ENCODE results near the gene SYNE1. TPM values are rescaled to one million over a fixed set of nuclear protein-coding genes. Genes with fewer than 3 reads are reported as not detected.

The SYNE1 gene
- total RNA-seq, 1 experiment from 2014 or later: 23.0 TPM

DNA sequence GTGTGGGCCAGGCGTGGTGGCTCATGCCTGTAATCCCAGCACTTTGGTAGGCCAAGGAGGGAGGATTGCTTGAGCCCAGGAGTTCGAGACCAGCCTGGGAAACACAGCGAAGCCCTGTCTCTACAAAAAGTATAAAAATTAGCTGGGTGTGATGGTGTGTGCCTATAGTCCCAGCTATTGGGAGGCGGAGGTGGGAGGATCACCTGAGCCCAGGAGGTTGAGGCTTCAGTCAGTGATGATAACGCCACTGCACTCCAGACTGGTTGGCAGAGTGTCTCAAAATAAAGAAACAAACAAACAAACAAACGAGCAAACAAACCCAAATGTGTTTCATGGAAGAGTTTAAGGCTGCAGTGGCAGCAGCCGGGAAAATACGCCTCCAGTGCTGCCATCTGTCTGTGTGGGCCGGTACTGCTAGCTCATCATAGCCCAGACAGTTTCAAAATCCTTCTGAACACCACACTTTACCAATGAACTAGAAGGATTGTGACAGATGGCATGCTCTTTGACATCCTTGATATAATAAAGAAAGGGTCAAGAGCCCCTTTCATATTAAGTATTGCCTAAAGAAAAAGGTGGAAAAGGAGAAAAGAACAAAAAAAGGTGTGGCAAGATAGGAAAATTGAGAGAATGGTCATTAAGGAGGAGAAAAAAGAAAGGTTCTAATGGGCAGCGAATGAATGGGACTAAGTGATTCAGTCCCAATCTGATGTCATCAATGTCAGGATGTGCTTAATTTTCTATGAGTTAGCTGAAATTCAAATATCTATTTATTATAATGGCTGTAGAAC lies 298.6 kb downstream of the SYNE1 start:
- DNase-seq: peak in 1 of 2 experiments; percentile 59

GRCh38 chr6:152334555-152334954 lies 302.6 kb downstream of the SYNE1 start:
- ChIA-PET POLR2A (no interaction called here), CTCF (no interaction called here)
- H3K36me3 ChIP-seq (ENCODE audit: control insufficient read depth, insufficient read depth, low read length): no peaks in the 10 kb centered on the region
- DNase-seq: no peak
- H3K4me1 Mint-ChIP-seq (ENCODE audit: low read depth, unreplicated experiment): peaks cover 24% of the 10 kb centered on the region
- H3K9me3 ChIP-seq: no peaks in the 10 kb centered on the region
- H3K27ac Mint-ChIP-seq (ENCODE audit: unreplicated experiment): no peak overlapping the region
- H3K36me3 Mint-ChIP-seq (ENCODE audit: insufficient read depth, unreplicated experiment): no peaks in the 10 kb centered on the region
- H3K4me3 Mint-ChIP-seq (ENCODE audit: unreplicated experiment): no peak overlapping the region
- no peaks in the 10 kb centered on the region for H3K27me3 Mint-ChIP-seq (ENCODE audit: insufficient read depth, unreplicated experiment)
- H3K4me1 ChIP-seq: peaks cover 22% of the 10 kb centered on the region
- H3K4me3 ChIP-seq (ENCODE audit: low read depth, low read length): no peak overlapping the region
- H3K27me3 ChIP-seq (replicated peaks; ENCODE audit: control insufficient read depth, insufficient read depth, low read length): no peaks in the 10 kb centered on the region
- no TSS peak for BruUV-seq (replicated peaks)
- H3K9me3 Mint-ChIP-seq (ENCODE audit: unreplicated experiment): peaks cover 7% of the 10 kb centered on the region
- intact Hi-C loops (cut with micrococcal nuclease; ENCODE audit: unreplicated experiment): loop anchor here (1.0 kb wide), 1 partner anchor 20 kb away; no protein-coding TSS in a partner anchor
- TF ChIP-seq CTCF (IDR thresholded peaks at IDR 0.05; ENCODE audit: insufficient read depth in 1 of 2, low read depth in 1 of 2, low read length in 1 of 2, severe bottlenecking in 1 of 2, unreplicated experiment in 1 of 2): no peak

More for the DNA sequence above, 298.6 kb downstream of the SYNE1 start:
- H3K4me1 ChIP-seq: peaks cover 22% of the 10 kb centered on the region
- no peaks in the 10 kb centered on the region for H3K9me3 ChIP-seq
- H3K27ac Mint-ChIP-seq (ENCODE audit: unreplicated experiment): no peak overlapping the region
- no peak overlapping the region for H3K4me3 ChIP-seq (ENCODE audit: low read depth, low read length)
- no peaks in the 10 kb centered on the region for H3K9me3 Mint-ChIP-seq (ENCODE audit: unreplicated experiment)
- no peaks in the 10 kb centered on the region for H3K36me3 ChIP-seq (ENCODE audit: control insufficient read depth, insufficient read depth, low read length)
- H3K27me3 Mint-ChIP-seq (ENCODE audit: insufficient read depth, unreplicated experiment): no peaks in the 10 kb centered on the region
- H3K27me3 ChIP-seq (replicated peaks; ENCODE audit: control insufficient read depth, insufficient read depth, low read length): no peaks in the 10 kb centered on the region
- H3K4me3 Mint-ChIP-seq (ENCODE audit: unreplicated experiment): no peak overlapping the region
- TF ChIP-seq CTCF (IDR thresholded peaks at IDR 0.05; ENCODE audit: insufficient read depth in 1 of 2, low read depth in 1 of 2, low read length in 1 of 2, severe bottlenecking in 1 of 2, unreplicated experiment in 1 of 2): peak; percentile 75 to 77
- no TSS peak for BruUV-seq (replicated peaks)
- ChIA-PET CTCF (interaction anchor here (0.5 to 1.6 kb wide), 11 partner anchors 9 to 201 kb away, joined by 3 to 24 read pairs (median 3); no protein-coding TSS in a partner anchor), POLR2A (interaction anchor here (1.4 kb wide), 1 partner anchor 37 kb away, joined by 7 read pairs; no protein-coding TSS in a partner anchor)
- H3K36me3 Mint-ChIP-seq (ENCODE audit: insufficient read depth, unreplicated experiment): no peaks in the 10 kb centered on the region
- H3K4me1 Mint-ChIP-seq (ENCODE audit: low read depth, unreplicated experiment): peaks cover 24% of the 10 kb centered on the region
- intact Hi-C loops (cut with micrococcal nuclease; ENCODE audit: unreplicated experiment): loop anchor here (1.0 kb wide), 2 partner anchors 24 to 36 kb away; no protein-coding TSS in a partner anchor

DNA sequence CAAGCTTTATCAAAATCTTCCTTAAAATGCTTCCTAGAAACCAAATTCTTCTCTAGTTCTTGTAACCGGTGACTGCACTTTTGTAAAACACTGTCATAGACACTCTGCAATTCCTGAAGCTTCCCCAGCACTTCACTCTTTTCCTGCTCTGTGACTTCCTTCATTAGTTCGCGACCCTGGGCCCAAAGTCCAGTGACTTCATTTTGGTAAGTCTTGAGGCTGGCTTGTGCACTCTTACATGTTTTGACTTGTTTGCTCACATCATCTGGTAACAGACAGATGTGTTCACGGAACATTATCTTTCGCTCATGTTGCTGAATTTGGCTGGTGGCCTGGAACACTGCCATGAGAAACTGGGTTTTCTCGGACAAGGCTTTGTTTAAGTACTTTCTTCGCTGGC lies 306.2 kb downstream of the SYNE1 start:
- Mint-ChIP-seq H3K9me3 (ENCODE audit: unreplicated experiment) (peaks cover 7% of the 10 kb centered on the region), H3K36me3 (ENCODE audit: insufficient read depth, unreplicated experiment) (no peaks in the 10 kb centered on the region), H3K4me3 (ENCODE audit: unreplicated experiment) (no peak overlapping the region), H3K27me3 (ENCODE audit: insufficient read depth, unreplicated experiment) (no peaks in the 10 kb centered on the region), H3K27ac (ENCODE audit: unreplicated experiment) (no peak overlapping the region), H3K4me1 (ENCODE audit: low read depth, unreplicated experiment) (peaks cover 15% of the 10 kb centered on the region)
- no TSS peak for BruUV-seq (replicated peaks)
- ChIA-PET CTCF (no interaction called here), POLR2A (no interaction called here)
- H3K4me3 ChIP-seq (ENCODE audit: low read depth, low read length): no peak overlapping the region
- no peak for TF ChIP-seq CTCF (IDR thresholded peaks at IDR 0.05; ENCODE audit: insufficient read depth in 1 of 2, low read depth in 1 of 2, low read length in 1 of 2, severe bottlenecking in 1 of 2, unreplicated experiment in 1 of 2)
- H3K9me3 ChIP-seq: no peaks in the 10 kb centered on the region
- no peaks in the 10 kb centered on the region for H3K36me3 ChIP-seq (ENCODE audit: control insufficient read depth, insufficient read depth, low read length)
- H3K4me1 ChIP-seq: peaks cover 11% of the 10 kb centered on the region
- DNase-seq: no peak
- no peaks in the 10 kb centered on the region for H3K27me3 ChIP-seq (replicated peaks; ENCODE audit: control insufficient read depth, insufficient read depth, low read length)
- intact Hi-C loops (cut with micrococcal nuclease; ENCODE audit: unreplicated experiment): no loop called here

Data from Caco-2 (cell line).